NCI-H226 (cell line): ENCODE data around the gene BCL2L2.
"Not testable (repeated sequence)": the region's sequence is repeated elsewhere in the genome, so short reads cannot be mapped to it uniquely, and the experiment has no call there.

Experiments
- DNase-seq: peaks from one replicate; pipeline ENCODE4 v3.0.0-alpha.2; 2015

Gene BCL2L2

GRCh38 chr14:23324993-23325392, 18.4 kb downstream of the BCL2L2 start:
- DNase-seq: no peak

GRCh38 chr14:23325746-23326145, 19.1 kb downstream of the BCL2L2 start:
- not testable (repeated sequence) for DNase-seq

- no peak for DNase-seq
Observed at GRCh38 chr14:23326491-23327332, 20.1 kb downstream of the BCL2L2 start.

GRCh38 chr14:23327947-23328744, 21.5 kb downstream of the BCL2L2 start:
- peak; percentile 31 for DNase-seq

- no peak for DNase-seq
Observed at GRCh38 chr14:23335623-23336022, 29.0 kb downstream of the BCL2L2 start.

GRCh38 chr14:23339506-23340268, 33.1 kb downstream of the BCL2L2 start:
- DNase-seq: no peak

- no peak for DNase-seq
Observed at GRCh38 chr14:23344481-23344880, 37.8 kb downstream of the BCL2L2 start.

- no peak for DNase-seq
Observed at GRCh38 chr14:23345987-23346692, 39.5 kb downstream of the BCL2L2 start.

- DNase-seq: no peak
Observed at GRCh38 chr14:23346693-23347405, 40.2 kb downstream of the BCL2L2 start.

- no peak for DNase-seq
Observed at GRCh38 chr14:23347406-23348296, 41.0 kb downstream of the BCL2L2 start.

- no peak for DNase-seq
Observed at GRCh38 chr14:23348297-23348655, 41.6 kb downstream of the BCL2L2 start.

GRCh38 chr14:23349156-23349845, 42.7 kb downstream of the BCL2L2 start:
- no peak for DNase-seq

- DNase-seq: no peak
Observed at GRCh38 chr14:23351681-23352505, 45.3 kb downstream of the BCL2L2 start.

- no peak for DNase-seq
Observed at GRCh38 chr14:23352506-23353432, 46.1 kb downstream of the BCL2L2 start, which contains the start of gene SLC22A17. SLC22A17 (minus strand) TSS chr14:23352887.

- DNase-seq: no peak
Observed at GRCh38 chr14:23353433-23353780, 46.8 kb downstream of the BCL2L2 start.

GRCh38 chr14:23354990-23355389, 48.4 kb downstream of the BCL2L2 start:
- no peak for DNase-seq

GRCh38 chr14:23355871-23356435, 49.3 kb downstream of the BCL2L2 start:
- DNase-seq: no peak

GRCh38 chr14:23356662-23357061, 50.0 kb downstream of the BCL2L2 start:
- no peak for DNase-seq
